ENCODE results near the gene TNFAIP8L3.

DNA sequence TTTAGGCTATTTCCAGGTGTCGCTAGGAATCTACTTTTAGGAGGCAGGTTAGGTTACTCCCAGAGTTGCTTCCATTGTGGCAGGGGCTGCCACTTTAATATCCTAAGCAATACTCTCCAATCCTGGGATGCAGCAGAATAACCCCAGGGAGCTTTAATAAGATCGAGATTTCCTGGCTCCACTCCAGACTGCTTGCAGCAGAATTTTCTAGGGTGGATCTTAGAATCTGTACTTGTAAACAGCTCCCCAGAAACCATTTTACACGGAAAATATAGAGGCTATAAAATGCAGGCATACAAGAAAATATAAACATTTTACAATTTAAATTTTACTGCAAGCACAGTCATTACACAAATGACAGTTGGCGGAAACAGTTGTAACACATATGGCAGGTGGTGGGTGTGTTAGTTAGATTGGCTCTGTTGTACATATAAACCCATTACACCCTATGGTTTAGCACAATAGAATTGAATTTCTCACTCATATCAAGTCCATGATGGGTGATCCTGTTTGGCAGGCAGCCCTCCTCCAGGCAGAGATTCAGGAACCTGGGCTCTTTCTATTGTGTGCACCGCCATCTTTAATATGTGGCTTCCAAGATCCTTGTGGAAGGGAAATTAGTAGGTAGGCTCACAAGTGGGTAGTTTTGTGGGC lies 35.0 kb upstream of the TNFAIP8L3 start:
- TF ChIP-seq POLR2AphosphoS5 (IDR thresholded peaks at IDR 0.05; ENCODE audit: borderline replicate concordance, low read depth, low read length) (no peak), EZH2 (IDR thresholded peaks at IDR 0.05) (no peak), FOXP2 (optimal IDR thresholded peaks at IDR 0.05; ENCODE audit: control extremely low read depth, extremely low read length, insufficient read depth) (no peak)

Data from SK-N-MC (cell line).